ENCODE measurements around the gene CACNG5.

The CACNG5 gene

GRCh38 chr17:66920435-66920834 lies 85.5 kb downstream of the CACNG5 start:
- H3K4me1 ChIP-seq (ENCODE audit: insufficient read depth, poor library complexity, severe bottlenecking): peaks cover 1% of the 10 kb centered on the region
- H3K4me3 ChIP-seq (ENCODE audit: severe bottlenecking): no peak overlapping the region
- no peak overlapping the region for H3K27ac ChIP-seq (ENCODE audit: poor library complexity, severe bottlenecking)
- ATAC-seq (ENCODE audit: low read depth) (no peak), DNase-seq (ENCODE audit: low spot score) (peak; percentile 1)
- peaks cover 3% of the 10 kb centered on the region for H3K9me3 ChIP-seq (ENCODE audit: severe bottlenecking)
- TF ChIP-seq CTCF (IDR thresholded peaks at IDR 0.05; ENCODE audit: poor library complexity, severe bottlenecking): no peak
- no peaks in the 10 kb centered on the region; the same call in 1 of the 2 replicates for H3K36me3 ChIP-seq (ENCODE audit: low read depth)
- no peaks in the 10 kb centered on the region for H3K27me3 ChIP-seq (ENCODE audit: insufficient read depth, poor library complexity, severe bottlenecking)

- no peak overlapping the region for H3K4me3 ChIP-seq (ENCODE audit: severe bottlenecking)
- DNase-seq (ENCODE audit: low spot score) (peak; percentile 32), ATAC-seq (ENCODE audit: low read depth) (no peak)
- H3K27me3 ChIP-seq (ENCODE audit: insufficient read depth, poor library complexity, severe bottlenecking): no peaks in the 10 kb centered on the region
- peaks cover 3% of the 10 kb centered on the region for H3K9me3 ChIP-seq (ENCODE audit: severe bottlenecking)
- no peak for TF ChIP-seq CTCF (IDR thresholded peaks at IDR 0.05; ENCODE audit: poor library complexity, severe bottlenecking)
- H3K36me3 ChIP-seq (ENCODE audit: low read depth): no peaks in the 10 kb centered on the region; the same call in 1 of the 2 replicates
- H3K4me1 ChIP-seq (ENCODE audit: insufficient read depth, poor library complexity, severe bottlenecking): no peaks in the 10 kb centered on the region
- H3K27ac ChIP-seq (ENCODE audit: poor library complexity, severe bottlenecking): no peak overlapping the region
Measured at GRCh38 chr17:66920950-66921349, 86.0 kb downstream of the CACNG5 start.

GRCh38 chr17:66923886-66924285 lies 89.0 kb downstream of the CACNG5 start:
- Histone ChIP-seq H3K4me3 (ENCODE audit: severe bottlenecking) (no peak overlapping the region), H3K36me3 (ENCODE audit: low read depth) (no peaks in the 10 kb centered on the region; the same call in 1 of the 2 replicates), H3K27me3 (ENCODE audit: insufficient read depth, poor library complexity, severe bottlenecking) (no peaks in the 10 kb centered on the region), H3K9me3 (ENCODE audit: severe bottlenecking) (peaks cover 3% of the 10 kb centered on the region), H3K27ac (ENCODE audit: poor library complexity, severe bottlenecking) (no peak overlapping the region), H3K4me1 (ENCODE audit: insufficient read depth, poor library complexity, severe bottlenecking) (no peaks in the 10 kb centered on the region)
- ATAC-seq (ENCODE audit: low read depth) (no peak), DNase-seq (ENCODE audit: low spot score) (no peak)
- TF ChIP-seq CTCF (IDR thresholded peaks at IDR 0.05; ENCODE audit: poor library complexity, severe bottlenecking): no peak

GRCh38 chr17:66925811-66926500 lies 91.0 kb downstream of the CACNG5 start:
- no peak for ATAC-seq (ENCODE audit: low read depth)
- DNase-seq (ENCODE audit: low spot score): peak; percentile 23
- H3K27me3 ChIP-seq (ENCODE audit: insufficient read depth, poor library complexity, severe bottlenecking): no peaks in the 10 kb centered on the region
- peaks cover 3% of the 10 kb centered on the region for H3K9me3 ChIP-seq (ENCODE audit: severe bottlenecking)
- no peak for TF ChIP-seq CTCF (IDR thresholded peaks at IDR 0.05; ENCODE audit: poor library complexity, severe bottlenecking)
- H3K27ac ChIP-seq (ENCODE audit: poor library complexity, severe bottlenecking): no peak overlapping the region
- H3K36me3 ChIP-seq (ENCODE audit: low read depth): no peaks in the 10 kb centered on the region; the same call in 1 of the 2 replicates
- H3K4me1 ChIP-seq (ENCODE audit: insufficient read depth, poor library complexity, severe bottlenecking): no peaks in the 10 kb centered on the region
- H3K4me3 ChIP-seq (ENCODE audit: severe bottlenecking): no peak overlapping the region

GRCh38 chr17:66928949-66929348 lies 94.0 kb downstream of the CACNG5 start:
- ATAC-seq (ENCODE audit: low read depth): no peak
- Histone ChIP-seq H3K27ac (ENCODE audit: poor library complexity, severe bottlenecking) (no peak overlapping the region), H3K9me3 (ENCODE audit: severe bottlenecking) (peaks cover 3% of the 10 kb centered on the region), H3K4me3 (ENCODE audit: severe bottlenecking) (no peak overlapping the region), H3K36me3 (ENCODE audit: low read depth) (no peaks in the 10 kb centered on the region; the same call in 1 of the 2 replicates), H3K4me1 (ENCODE audit: insufficient read depth, poor library complexity, severe bottlenecking) (no peaks in the 10 kb centered on the region), H3K27me3 (ENCODE audit: insufficient read depth, poor library complexity, severe bottlenecking) (no peaks in the 10 kb centered on the region)
- DNase-seq (ENCODE audit: low spot score): peak; percentile 4
- no peak for TF ChIP-seq CTCF (IDR thresholded peaks at IDR 0.05; ENCODE audit: poor library complexity, severe bottlenecking)
